Osteocyte (in vitro differentiated cells): ENCODE results near the gene REEP2. TPM values are rescaled to one million over a fixed set of nuclear protein-coding genes. Genes with fewer than 3 reads are reported as not detected.

Experiments used
- DNase-seq: peaks from one replicate; pipeline ENCODE4 v3.0.0; 2021; ENCODE audit warnings: mixed read lengths; ENCODE audit not compliant: unreplicated experiment; ENCODE audit errors: extremely low spot score
- H3K27ac Mint-ChIP-seq: one replicate; pipeline ENCODE4 v1.8.0; 2021; ENCODE audit warnings: mild to moderate bottlenecking, mixed read lengths; ENCODE audit not compliant: unreplicated experiment
- H3K27me3 Mint-ChIP-seq: one replicate; pipeline ENCODE4 v1.8.0; 2021; ENCODE audit warnings: mixed read lengths; ENCODE audit not compliant: unreplicated experiment
- H3K36me3 Mint-ChIP-seq: one replicate; pipeline ENCODE4 v1.8.0; 2021; ENCODE audit warnings: mixed read lengths; ENCODE audit not compliant: unreplicated experiment
- H3K4me1 Mint-ChIP-seq: one replicate; pipeline ENCODE4 v1.8.0; 2021; ENCODE audit warnings: mixed read lengths; ENCODE audit not compliant: unreplicated experiment
- H3K4me3 Mint-ChIP-seq: one replicate; pipeline ENCODE4 v1.8.0; 2021; ENCODE audit warnings: mild to moderate bottlenecking, moderate library complexity, mixed read lengths; ENCODE audit not compliant: unreplicated experiment
- H3K9me3 Mint-ChIP-seq: one replicate; pipeline ENCODE4 v1.8.0; 2021; ENCODE audit warnings: mixed read lengths; ENCODE audit not compliant: unreplicated experiment
- CTCF ChIP-seq: fragments of 200-600 bp; sonication (generic); IDR thresholded peaks from 2 replicates; pipeline ENCODE4 v1.5.0; 2021; ENCODE audit warnings: antibody characterized with exemption, mild to moderate bottlenecking, moderate library complexity
- total RNA-seq: library from RNA; stranded (reverse); gene quantifications from 2 replicates; pipeline ENCODE4 v1.2.1, GENCODE V29; 2021

REEP2 gene
- total RNA-seq, 1 donor from 2014 or later = 18.3 TPM

GRCh38 chr5:138459311-138459933 is 20.6 kb downstream of the REEP2 start:
- H3K27ac Mint-ChIP-seq = no peak overlapping the region
- H3K4me3 Mint-ChIP-seq = no peak overlapping the region
- TF ChIP-seq CTCF = no peak
- H3K9me3 Mint-ChIP-seq = no peaks in the 10 kb centered on the region
- H3K36me3 Mint-ChIP-seq = no peaks in the 10 kb centered on the region
- H3K27me3 Mint-ChIP-seq = no peaks in the 10 kb centered on the region
- no peak for DNase-seq
- H3K4me1 Mint-ChIP-seq = peaks cover 8% of the 10 kb centered on the region

- Mint-ChIP-seq H3K4me1 (peaks cover 8% of the 10 kb centered on the region), H3K36me3 (no peaks in the 10 kb centered on the region), H3K9me3 (no peaks in the 10 kb centered on the region), H3K27ac (no peak overlapping the region), H3K27me3 (no peaks in the 10 kb centered on the region), H3K4me3 (no peak overlapping the region)
- DNase-seq = no peak
- TF ChIP-seq CTCF = no peak
Observed at GRCh38 chr5:138460032-138460693, 21.3 kb downstream of the REEP2 start.

- TF ChIP-seq CTCF = no peak
- no peak for DNase-seq
- peaks cover 9% of the 10 kb centered on the region for H3K4me1 Mint-ChIP-seq
- no peaks in the 10 kb centered on the region for H3K9me3 Mint-ChIP-seq
- no peaks in the 10 kb centered on the region for H3K27me3 Mint-ChIP-seq
- H3K4me3 Mint-ChIP-seq = peak overlapping the region; percentile 26
- H3K27ac Mint-ChIP-seq = no peak overlapping the region
- H3K36me3 Mint-ChIP-seq = peaks cover 1% of the 10 kb centered on the region
Observed at GRCh38 chr5:138461343-138462125, 22.7 kb downstream of the REEP2 start.

- H3K4me3 Mint-ChIP-seq = peak overlapping the region; percentile 83
- H3K27me3 Mint-ChIP-seq = no peaks in the 10 kb centered on the region
- no peak for TF ChIP-seq CTCF
- DNase-seq = no peak
- no peaks in the 10 kb centered on the region for H3K9me3 Mint-ChIP-seq
- peak overlapping the region; percentile 92 for H3K27ac Mint-ChIP-seq
- H3K36me3 Mint-ChIP-seq = peaks cover 21% of the 10 kb centered on the region
- peaks cover 29% of the 10 kb centered on the region for H3K4me1 Mint-ChIP-seq
Observed at GRCh38 chr5:138463419-138464007, 24.7 kb downstream of the REEP2 start.

GRCh38 chr5:138464008-138464387 is 25.1 kb downstream of the REEP2 start:
- Mint-ChIP-seq H3K27me3 (no peaks in the 10 kb centered on the region), H3K4me1 (peaks cover 33% of the 10 kb centered on the region), H3K9me3 (no peaks in the 10 kb centered on the region), H3K27ac (peak overlapping the region; percentile 92), H3K4me3 (peak overlapping the region; percentile 83), H3K36me3 (peaks cover 25% of the 10 kb centered on the region)
- peak; percentile 99 for DNase-seq
- TF ChIP-seq CTCF = peak; percentile 94
